Hematopoietic multipotent progenitor cell treated with erythropoietin and hydrocortisone succinate and interleukin-3 and kit ligand, for 4 days (in vitro differentiated cells): Measurements from ENCODE around the gene GRK1.
A peak's percentile ranks its signal among the peaks of the same experiment; 100 is the strongest.

Source experiments
- DNase-seq: peaks from one replicate; pipeline ENCODE4 v3.0.0-alpha.2; 2015

The GRK1 gene

GRCh38 chr13:113763254-113763653, 96.2 kb downstream of the GRK1 start:
- no peak for DNase-seq

GRCh38 chr13:113763961-113764792, 97.2 kb downstream of the GRK1 start:
- DNase-seq: no peak

GRCh38 chr13:113764793-113765563, 98.0 kb downstream of the GRK1 start:
- DNase-seq: no peak

GRCh38 chr13:113765564-113765910, 98.5 kb downstream of the GRK1 start:
- peak; percentile 9 for DNase-seq

GRCh38 chr13:113766035-113766800, 99.2 kb downstream of the GRK1 start:
- no peak for DNase-seq

GRCh38 chr13:113767366-113767765, 100.3 kb downstream of the GRK1 start:
- DNase-seq: no peak

GRCh38 chr13:113768018-113768905, 101.2 kb downstream of the GRK1 start:
- no peak for DNase-seq

GRCh38 chr13:113769106-113769505, 102.1 kb downstream of the GRK1 start:
- no peak for DNase-seq

- no peak for DNase-seq
Measured at GRCh38 chr13:113769881-113770280, 102.9 kb downstream of the GRK1 start.

GRCh38 chr13:113770441-113770840, 103.4 kb downstream of the GRK1 start:
- DNase-seq: no peak

- no peak for DNase-seq
Measured at GRCh38 chr13:113770937-113771336, 103.9 kb downstream of the GRK1 start.

GRCh38 chr13:113771709-113772331, 104.8 kb downstream of the GRK1 start:
- peak; percentile 76 for DNase-seq

GRCh38 chr13:113774177-113775107, 107.4 kb downstream of the GRK1 start:
- no peak for DNase-seq

GRCh38 chr13:113775451-113776145, 108.6 kb downstream of the GRK1 start:
- no peak for DNase-seq

GRCh38 chr13:113776231-113777125, 109.5 kb downstream of the GRK1 start:
- no peak for DNase-seq

- peak; percentile 68 for DNase-seq
Measured at GRCh38 chr13:113777311-113778260, 110.6 kb downstream of the GRK1 start.

GRCh38 chr13:113781571-113781970, 114.6 kb downstream of the GRK1 start:
- DNase-seq: peak; percentile 20

GRCh38 chr13:113782472-113782871, 115.5 kb downstream of the GRK1 start:
- no peak for DNase-seq
